ENCODE data around the gene NKX1-2.

- no peak for TF ChIP-seq CTCF (IDR thresholded peaks at IDR 0.05; ENCODE audit: low read length)
- no peak for TF ChIP-seq EZH2 (IDR thresholded peaks at IDR 0.05; ENCODE audit: borderline replicate concordance, low read length)
Measured at GRCh38 chr10:124423813-124424212, 26.0 kb downstream of the NKX1-2 start.

All from OCI-LY1 (cell line).